C4-2B (cell line): ENCODE measurements around the gene CDH23.

Source experiments
- CTCF ChIP-seq: fragments of 450-650 bp; conservative IDR thresholded peaks from 2 replicates; pipeline ENCODE4 v1.5.1; 2017; ENCODE audit warnings: mild to moderate bottlenecking
- ZFX ChIP-seq: fragments of 450-650 bp; IDR thresholded peaks from 2 replicates; pipeline ENCODE4 v1.6.1; 2017

GRCh38 chr10:71845410-71846405 is 449.0 kb downstream of the CDH23 start:
- TF ChIP-seq CTCF (no peak), ZFX (no peak)
